AG10803 (cell line): ENCODE data around the gene PDCD4.
A peak's percentile ranks its signal among the peaks of the same experiment; 100 is the strongest.

ENCODE experiments used
- DNase-seq: peaks from one replicate; pipeline ENCODE4 v3.0.0; 2010; ENCODE audit warnings: low read depth
- H3K4me3 ChIP-seq: 2 replicates; pipeline ENCODE4 v1.5.1; 2011; ENCODE audit warnings: mild to moderate bottlenecking, low read length, control low read depth
- CTCF ChIP-seq: conservative IDR thresholded peaks from 2 replicates; pipeline ENCODE4 v1.5.1; 2011; ENCODE audit warnings: mild to moderate bottlenecking, low read length, control low read depth, inconsistent platforms

PDCD4 gene

GRCh38 chr10:110871298-110872084 lies at the start of gene PDCD4:
Gene PDCD4 (plus strand): TSS chr10:110871928. CDS start chr10:110876028, 4,100 bp downstream.
- no peak for TF ChIP-seq CTCF
- H3K4me3 ChIP-seq: peak within 1 kb of the TSS; percentile 81
- DNase-seq: peak; percentile 97

GRCh38 chr10:110822035-110822711 lies 49.6 kb upstream of the PDCD4 start:
- TF ChIP-seq CTCF: no peak
- no peak for DNase-seq
- no peak overlapping the region for H3K4me3 ChIP-seq

- TF ChIP-seq CTCF: no peak
- DNase-seq: no peak
Observed at GRCh38 chr10:110822712-110823311, 48.9 kb upstream of the PDCD4 start.

GRCh38 chr10:110824152-110824441 lies 47.6 kb upstream of the PDCD4 start:
- no peak for DNase-seq
- H3K4me3 ChIP-seq: no peak overlapping the region
- no peak for TF ChIP-seq CTCF

More at GRCh38 chr10:110822712-110823311, 48.9 kb upstream of the PDCD4 start:
- no peak overlapping the region for H3K4me3 ChIP-seq

GRCh38 chr10:110824660-110825059 lies 47.1 kb upstream of the PDCD4 start:
- no peak for TF ChIP-seq CTCF
- no peak for DNase-seq
- no peak overlapping the region for H3K4me3 ChIP-seq

GRCh38 chr10:110825508-110825907 lies 46.2 kb upstream of the PDCD4 start:
- H3K4me3 ChIP-seq: no peak overlapping the region
- no peak for DNase-seq
- TF ChIP-seq CTCF: no peak

GRCh38 chr10:110827410-110827809 lies 44.3 kb upstream of the PDCD4 start:
- DNase-seq: peak; percentile 31
- TF ChIP-seq CTCF: no peak
- H3K4me3 ChIP-seq: no peak overlapping the region
